GM19372 (cell line): ENCODE data around the gene HTRA3.

Source experiments
- ATAC-seq: cut with Tn5 transposase; IDR thresholded peaks from one replicate; pipeline ENCODE4 v1.9.1; 2021; ENCODE audit warnings: mild to moderate bottlenecking, low read depth, moderate library complexity; ENCODE audit not compliant: unreplicated experiment

Gene HTRA3

DNA sequence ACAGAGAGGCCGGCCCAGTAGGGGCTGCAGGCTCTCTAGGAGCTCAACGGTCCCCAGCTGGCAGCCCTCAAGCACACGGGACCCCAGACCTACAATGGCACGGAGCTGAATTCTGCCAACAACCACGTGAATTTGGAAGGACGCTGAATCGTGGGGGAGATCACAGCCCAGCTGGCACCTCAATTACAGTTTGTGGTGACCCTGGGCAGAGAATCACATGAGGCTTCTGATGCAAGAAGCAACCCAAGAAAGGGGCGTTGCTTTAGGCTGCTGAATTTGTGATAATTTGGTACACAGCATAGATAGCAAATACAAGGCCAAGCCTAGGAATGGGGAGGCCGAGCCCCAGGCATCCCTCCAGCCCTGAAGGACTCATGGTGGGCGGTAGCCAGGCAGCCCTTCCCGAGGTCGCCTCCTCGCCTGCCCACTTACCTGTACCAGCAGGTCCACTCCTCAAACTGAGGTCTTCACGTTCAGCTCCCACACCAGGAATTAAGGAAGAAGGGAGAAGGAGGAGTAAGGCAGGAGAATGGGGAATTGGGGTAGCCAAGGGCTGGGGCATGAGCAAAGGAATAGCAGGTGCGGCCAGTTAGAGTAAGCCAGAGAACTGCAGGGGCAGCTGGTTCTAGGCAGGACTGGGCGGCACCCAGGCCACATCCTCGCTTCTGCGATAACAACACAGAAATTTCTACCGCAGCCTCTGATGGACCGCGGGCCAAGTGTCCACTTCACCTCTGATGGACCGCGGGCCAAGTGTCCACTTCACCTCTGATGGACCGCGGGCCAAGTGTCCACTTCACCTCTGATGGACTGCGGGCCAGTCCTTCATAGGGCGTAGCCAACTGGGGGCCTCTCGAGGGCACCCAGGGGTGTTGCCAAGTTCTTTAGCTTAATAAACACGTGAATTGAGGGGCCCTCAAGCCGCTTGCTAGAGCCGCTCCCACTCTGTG is 23.4 kb upstream of the HTRA3 start:
- no peak for ATAC-seq

DNA sequence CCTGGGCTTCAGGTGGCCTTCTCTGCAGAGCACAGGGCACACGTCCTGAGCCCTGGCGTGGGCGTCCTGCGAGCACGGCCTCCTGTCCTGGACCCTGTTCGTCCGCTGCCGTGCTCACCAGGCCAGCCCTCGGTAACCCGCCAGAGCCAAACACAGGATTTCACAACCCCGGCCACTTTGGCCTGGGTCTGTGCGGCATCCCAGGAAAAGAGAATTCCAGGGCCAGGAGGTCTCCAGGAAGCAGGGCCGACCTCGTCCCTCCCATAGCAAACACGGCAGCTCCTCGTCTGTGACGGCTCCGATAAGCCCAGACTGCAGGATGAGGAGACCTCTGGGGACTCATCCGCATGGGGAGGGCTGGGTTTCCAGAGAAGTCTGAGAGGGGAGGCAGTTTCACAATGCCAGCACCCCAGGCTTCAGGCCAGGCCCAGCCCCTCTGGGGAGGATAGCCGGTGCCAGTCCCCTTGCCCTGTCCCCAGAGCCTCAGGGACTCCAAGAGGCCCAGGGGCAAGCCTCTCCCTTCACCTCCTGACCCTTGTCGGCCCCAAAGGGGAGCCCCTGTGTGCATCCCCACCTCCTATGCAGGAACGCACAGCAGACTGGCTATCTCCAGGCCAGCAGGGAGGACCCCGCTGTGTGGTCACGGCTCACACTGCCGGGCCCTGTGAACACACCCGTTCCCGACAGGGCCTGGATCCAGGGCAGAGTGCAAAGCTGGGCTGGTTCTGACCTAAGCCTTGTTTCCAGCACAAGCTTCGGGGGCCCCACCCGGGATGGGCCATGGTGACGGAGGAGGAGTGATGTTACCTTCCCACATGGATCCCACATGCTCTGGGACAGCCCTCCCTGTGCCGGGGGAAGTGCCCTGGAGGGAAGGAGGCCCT is 22.3 kb upstream of the HTRA3 start:
- no peak for ATAC-seq

DNA sequence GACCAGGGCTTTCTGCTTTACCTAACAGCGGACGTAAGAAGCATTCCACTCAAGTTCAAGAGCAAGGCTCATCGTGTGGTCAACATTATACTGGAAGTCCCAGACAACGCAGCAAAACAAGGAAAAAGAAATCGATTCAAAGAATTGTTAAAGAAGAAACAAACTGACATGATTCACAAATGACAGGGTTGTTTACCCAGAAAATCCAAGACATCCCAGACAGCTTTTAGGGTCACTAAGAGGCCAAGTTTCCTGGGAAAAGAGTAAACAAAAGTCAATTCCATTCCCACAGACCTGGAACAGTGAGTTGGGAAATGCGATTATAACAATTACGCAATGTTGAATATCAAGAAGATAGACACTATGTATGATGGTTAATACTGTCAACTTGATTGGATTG is 21.5 kb upstream of the HTRA3 start:
- ATAC-seq, result no peak

DNA sequence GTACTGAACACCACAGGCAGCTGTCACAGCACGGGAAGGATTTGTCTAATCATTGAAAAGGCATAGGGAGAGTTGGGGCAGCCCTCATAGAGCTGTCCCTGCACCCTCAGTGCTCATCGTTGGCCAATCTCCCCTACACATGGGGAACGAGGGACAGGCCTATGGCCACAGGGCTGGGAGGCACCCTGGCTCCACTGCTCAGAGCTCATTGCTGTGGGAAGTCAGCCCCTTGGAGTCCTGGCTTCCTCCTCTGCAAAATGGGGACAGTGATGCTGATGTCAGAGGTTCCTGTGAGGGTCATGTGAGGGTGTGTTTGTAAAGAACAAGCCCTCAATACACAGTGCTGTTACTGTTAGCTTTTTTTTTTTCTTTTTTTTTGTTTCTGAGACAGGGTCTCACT is 19.3 kb upstream of the HTRA3 start:
- no peak for ATAC-seq

DNA sequence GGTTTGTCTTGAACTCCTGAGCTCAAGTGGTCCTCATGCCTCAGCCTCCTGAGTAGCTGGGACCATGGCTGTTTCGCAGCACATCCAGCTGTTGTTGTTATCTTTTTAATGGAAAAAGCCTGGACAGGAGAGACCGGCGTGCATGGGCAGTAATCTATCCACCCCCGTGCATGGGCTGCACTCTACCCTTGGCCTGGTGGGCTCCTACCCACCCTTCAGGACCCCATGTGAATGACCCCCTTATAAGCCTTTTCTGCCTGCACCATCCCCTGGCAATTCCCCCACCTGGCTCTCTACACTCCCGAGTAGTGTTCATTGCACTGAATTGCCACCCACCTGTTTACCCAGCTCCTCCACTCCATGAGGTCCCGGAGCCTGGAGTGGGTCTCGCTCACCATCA is 18.9 kb upstream of the HTRA3 start:
- no peak for ATAC-seq

DNA sequence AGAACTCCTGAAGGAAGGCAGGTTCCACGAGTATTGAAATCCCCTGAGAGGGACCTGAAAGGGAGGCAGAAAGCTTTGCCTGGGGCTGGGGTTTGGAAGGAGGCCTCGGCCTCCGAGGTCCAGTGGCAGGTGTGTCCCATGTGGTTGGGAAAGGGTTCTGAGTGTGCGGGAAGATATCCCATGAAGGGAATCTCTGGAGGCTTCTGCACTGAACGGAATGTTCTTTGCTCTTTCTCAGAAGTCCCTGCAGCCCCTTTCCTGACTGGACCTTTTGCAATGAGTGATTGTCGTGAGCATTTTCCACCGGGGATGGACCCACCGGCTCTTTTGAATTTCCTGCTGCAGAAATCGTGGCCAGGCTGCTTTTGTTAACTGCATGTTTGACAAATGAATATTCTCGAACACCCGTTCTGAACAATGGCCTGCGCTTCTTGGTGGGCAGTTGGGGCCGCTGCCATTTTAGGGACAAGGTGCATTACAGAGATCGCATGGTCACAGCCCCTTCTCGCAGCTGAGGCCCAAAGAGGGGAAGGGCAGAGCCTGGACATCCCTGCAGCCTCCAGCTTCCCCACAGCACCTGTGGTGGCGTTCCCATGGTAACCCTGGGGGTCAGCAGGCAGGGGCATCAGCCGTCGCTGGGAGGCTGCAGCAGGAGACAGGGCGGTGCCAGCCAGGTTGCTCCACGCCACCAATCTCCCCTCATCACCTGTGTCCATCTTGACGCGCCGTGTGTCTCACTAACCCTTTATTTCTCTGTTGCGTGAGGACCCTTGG is 18.3 kb upstream of the HTRA3 start:
- ATAC-seq, result no peak

DNA sequence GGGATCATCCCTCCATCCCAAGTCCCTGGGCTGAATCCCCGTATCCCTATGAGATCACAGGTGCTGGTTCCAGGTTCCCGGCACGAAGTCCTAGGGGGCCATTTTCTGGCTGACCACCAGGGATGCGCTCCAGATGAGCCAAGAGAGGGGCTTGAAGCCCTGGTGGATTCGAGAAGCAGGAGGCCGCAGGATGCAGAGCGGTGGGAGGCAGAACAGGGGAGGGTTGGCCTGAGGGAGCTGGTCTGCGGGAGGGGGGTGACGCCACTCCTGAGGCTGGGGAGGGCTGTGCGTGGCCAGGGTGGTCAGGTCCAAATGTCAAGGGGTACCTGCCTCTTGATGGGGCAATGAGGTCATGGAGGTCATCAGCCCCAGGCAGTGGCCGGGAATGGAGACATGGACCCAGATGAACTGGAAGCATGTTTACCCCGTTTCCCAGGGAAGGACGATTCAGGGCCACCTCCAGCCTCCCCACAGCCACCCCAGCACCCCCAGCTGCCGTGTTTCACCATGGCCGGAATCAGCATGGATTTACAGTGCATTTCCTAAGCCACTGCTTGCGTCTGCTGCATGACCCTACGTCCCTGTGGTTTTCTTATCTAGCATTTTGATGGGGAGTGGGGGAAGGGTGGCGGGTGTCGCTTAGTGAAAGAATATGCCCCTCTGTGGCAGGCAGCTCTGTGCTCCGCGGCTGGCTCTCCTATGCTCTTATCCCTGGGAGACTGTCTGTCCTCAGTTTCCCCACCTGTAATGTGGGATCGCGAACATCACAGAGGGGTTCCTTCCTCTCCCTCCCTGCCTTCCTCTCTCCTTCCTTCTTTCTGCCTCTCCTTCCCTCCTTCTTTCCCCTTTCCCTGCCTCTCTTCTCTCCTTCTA is 17.0 kb upstream of the HTRA3 start:
- ATAC-seq, result no peak

DNA sequence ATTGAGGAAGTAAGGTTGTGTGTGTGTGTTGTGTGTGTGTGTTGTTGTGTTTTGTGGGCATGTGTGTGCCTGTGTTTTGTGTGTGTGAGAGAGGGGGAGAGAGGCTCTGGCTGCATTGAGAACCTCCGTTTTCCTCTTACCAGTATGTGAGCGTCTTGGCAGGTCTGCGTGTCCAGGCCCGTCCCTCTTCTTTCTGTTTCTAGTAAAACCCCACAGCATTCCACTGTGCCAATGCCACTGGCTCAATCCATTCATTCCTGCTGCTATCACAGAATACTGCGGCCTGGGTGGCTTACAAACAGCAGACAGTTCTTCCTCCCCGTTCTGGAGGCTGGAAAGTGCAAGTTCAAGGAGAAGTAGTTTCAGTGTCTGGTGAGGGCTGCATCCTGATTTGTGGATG is 15.5 kb upstream of the HTRA3 start:
- no peak for ATAC-seq

DNA sequence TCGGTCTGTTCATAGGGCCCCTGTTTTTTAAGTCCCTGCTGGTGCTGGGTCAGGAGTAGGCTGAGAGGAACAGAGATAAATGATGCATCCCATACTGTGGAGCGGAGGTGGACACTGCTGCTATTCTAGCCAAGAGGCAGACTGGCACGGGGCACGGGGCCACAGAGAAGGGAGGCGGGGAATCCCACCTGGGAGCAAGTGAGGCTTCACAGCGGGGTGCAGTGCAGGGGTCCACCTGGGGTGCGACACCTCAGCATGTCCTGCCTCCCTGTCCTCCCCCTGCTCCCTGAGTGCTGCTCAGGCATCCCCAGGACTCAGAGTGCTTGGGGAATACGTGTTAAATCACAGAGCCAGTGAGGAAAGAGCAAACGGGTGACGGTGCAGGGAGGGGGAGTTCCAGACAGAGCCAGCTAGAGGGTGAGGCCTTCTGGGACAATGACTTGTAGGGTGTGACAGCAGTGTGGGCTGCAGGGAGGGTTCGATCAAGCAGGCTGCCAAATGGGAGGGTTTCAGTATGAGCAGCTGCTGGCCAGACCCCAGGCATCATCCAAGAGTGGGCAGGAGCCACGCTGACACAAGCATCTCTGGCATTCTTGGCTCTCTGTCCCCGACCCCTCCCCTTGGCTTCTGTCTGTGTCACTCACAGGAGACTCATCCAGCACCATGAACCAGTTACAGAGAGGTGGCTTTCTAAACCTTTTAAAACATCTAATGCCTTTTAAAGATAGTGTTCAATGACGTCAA is 13.7 kb upstream of the HTRA3 start:
- ATAC-seq, result no peak

DNA sequence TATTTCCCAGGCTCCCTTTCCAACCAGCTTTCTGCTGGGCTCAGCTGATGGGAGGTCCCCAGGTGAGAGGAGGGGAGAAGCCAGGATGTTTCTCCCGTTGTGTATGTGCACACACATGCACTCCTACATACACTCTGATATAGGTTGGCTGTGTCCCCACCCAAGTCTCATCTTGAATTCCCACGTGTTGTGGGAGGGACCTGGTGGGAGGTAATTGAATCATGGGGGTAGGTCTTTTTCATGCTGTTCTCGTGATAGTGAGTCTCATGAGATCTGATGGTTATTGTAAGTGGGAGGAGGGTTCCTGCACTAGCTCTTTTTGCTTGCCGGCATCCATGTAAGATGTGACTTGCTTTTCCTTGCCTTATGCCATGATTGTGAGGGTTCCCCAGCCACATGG is 11.7 kb upstream of the HTRA3 start:
- ATAC-seq, result no peak

DNA sequence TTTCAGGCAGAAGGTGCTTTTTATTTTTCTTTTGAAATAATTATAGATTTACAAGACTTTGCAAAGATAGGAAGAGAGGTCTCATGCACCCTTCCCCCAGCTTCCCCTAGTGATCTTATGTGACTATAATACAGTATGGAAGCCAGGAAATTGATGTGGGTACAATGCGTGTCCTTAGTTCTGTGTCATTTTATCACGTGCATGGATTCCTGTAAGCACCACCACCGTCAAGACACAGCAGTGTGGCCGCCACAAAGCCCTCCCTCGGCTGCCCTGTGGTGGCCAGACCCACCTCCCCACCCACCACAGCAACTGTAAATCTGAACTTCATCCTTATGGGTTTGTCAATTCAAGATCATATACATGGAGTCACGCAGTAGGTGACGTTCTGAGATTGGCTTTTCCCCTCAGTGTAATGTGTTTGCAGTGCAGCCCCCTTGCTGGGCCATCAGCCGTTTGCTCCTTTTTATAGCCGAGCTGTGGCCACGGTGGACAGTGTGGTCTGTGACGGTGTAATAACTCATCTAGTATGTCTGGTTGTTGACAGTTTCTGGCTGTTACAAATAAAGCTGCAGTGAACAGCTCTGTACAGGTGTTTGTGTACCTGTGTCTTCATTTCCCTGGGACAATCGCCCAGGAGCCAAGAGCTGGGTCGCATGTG is 10.9 kb upstream of the HTRA3 start:
- no peak for ATAC-seq

DNA sequence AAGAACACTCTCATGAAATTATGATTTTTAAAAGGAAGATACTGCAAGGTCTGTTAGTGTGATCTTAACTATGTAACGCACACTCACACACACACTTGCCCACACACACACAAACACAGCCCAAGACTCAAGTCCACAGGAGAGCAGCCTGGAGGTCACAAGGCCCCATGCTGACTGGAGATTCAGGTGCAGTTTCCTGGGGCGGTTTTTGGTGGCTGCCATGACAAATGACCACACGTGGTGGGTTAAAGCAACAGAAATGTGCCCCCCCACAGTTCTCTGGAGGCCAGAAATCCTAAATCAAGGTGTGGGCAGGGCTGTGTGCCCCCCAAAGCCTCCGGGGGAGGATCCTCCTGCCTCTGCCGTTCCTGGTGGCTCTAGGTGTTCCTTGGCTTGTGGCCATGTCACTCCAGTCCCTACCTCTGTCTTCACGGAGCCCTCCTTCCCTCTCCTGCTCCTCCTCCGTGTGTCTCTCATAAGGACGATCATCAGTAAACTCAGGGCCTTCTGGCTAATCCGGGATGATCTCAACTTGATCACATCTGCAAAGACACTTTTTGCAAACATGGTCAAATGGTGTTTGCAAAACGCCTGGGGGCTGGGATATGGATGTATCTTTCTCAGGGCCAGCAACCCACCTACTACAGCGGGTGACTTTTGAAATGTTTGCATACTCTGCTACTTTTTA is 9.7 kb upstream of the HTRA3 start:
- no peak for ATAC-seq

DNA sequence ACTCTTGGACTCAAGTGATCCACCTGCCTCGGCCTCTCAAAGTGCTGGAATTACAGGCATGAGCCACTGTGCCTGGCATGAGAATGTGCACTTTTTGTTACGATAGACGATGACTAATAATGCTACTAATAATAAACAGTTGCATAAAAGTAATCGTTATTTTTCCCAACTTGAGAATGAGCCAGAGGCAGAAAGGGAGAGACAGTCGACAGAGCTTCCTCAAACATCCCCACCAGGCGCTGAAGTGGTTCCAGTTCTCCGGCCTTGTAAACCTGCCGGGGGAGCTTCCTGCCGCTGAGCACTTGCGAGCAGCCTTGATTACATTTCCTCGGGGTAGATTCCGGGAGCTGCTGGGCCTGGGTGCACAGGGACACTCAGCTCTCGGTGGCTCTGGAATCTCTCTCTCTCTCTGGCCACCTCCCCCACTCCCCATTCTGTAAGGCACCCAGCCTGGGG is 8.9 kb upstream of the HTRA3 start:
- no peak for ATAC-seq

DNA sequence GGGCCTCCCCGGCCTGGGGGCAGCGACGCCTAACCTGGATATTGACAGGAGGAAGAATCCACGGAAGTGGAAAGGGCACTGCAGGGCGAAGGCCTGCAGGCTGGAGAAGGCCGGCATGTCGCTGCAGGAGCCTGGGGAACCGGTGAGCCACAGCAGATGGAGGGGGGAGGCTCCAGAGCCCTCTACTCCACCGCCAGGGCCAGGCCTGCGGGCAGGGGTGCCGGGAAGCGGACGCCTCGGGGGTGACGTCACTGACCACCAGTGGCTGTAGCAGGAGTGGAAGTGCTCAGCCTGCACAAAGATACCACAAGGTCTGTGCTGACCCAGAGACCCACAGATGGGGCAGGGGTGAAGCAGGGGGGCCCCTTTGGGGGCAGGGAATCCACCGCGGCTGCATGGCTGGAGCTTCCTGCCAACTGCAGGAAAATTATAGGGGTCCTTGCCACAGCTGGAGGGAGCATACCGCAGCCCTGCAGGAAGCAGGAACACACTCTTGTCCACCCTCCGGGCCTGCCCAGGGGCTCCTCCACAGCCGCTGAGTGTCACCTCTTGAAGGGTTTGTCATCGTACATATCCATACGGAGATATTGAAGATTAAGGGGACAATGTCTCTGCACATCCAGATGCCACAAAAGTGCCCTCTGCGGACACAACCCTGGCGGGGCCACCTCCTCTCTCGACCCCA is 7.6 kb upstream of the HTRA3 start:
- no peak for ATAC-seq

DNA sequence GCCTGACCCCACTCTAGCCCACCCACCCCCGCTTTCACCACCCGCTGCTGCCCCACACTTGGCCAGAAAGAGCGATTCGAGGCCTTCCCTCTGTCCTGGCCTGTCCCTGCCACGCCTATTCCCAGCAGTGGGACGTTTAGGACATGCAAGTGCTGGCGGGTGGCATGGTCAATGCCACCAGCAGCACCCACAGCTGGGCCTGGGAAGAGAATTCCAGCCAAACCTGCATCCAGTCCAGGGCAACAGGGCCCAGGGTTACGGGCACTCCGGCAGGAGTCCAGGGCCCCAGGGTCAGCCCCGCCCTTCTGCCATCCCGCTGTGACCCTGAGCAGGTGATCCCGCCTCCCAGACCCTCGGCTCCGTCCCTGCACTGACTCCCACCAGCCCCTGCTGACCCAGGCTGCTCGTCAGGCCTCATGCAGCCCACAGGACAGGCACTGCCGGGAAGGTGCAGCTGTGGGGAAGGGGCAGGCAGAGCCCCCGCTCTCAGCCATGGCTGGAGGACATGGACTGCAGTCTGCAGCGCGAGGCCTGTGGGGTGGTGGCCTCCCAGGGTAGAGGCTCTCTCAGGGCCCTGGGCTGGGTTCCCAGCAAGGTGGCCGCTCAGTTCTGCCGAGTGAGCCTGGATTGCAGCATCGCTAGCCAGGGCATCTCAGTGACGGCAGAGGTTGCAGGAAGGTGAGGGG is 6.8 kb upstream of the HTRA3 start:
- no peak for ATAC-seq

DNA sequence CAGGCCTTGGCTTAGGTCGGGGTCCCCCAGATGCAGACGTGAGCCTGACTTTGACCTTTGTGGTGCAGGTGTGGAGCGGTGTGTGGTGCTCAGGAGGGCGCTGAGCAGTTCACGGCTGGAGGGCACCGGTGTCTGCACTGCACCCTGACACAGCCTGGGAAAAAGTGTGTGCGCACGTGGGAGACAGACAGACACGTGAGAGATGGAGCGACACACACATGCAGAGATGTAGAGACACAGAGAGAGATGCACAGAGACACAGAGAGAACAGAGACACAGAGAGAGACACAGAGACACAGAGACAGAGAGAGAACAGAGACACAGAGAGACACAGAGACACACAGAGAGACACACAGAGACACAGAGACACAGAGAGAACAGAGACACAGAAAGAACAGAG is 6.2 kb upstream of the HTRA3 start:
- ATAC-seq, result no peak

DNA sequence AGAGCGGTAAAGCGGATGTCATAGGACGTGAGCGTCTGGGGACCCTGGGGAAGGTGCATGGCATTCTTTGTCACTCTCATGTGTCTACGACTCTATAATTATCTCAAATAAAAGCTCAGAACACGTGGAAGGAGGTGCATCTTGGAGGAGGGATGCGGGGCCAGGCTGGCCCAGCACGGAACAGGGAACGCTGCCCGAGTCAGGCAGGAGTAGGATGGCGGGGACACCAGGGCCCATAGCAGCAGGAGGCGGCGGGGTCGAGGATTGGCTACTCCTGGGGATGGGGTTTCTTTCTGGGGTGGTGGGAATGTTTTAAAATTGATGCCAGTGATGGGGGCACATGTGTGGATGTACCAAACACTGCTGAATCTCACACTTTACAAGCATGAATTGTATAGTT is 5.4 kb upstream of the HTRA3 start:
- ATAC-seq, result no peak
